B cell (primary cell): ENCODE measurements around the gene ATG7. TPM values are rescaled to one million over a fixed set of nuclear protein-coding genes. Genes with fewer than 3 reads are reported as not detected.
"Not testable (repeated sequence)": the region's sequence is repeated elsewhere in the genome, so short reads cannot be mapped to it uniquely, and the experiment has no call there.

Experiments used
- ATAC-seq: fragments of 200-7000 bp; cut with Tn5 transposase; one replicate; pipeline ENCODE4 v1.10.0; 2021; ENCODE audit warnings: low read depth, mild to moderate bottlenecking, moderate number of reproducible peaks, moderate library complexity
- CTCF ChIA-PET: fragments of 350-600 bp; sonication (Branson Sonifier 250); formaldehyde crosslinking; loops from one replicate; lab custom pipeline; 2021; ENCODE audit warnings: antibody characterized with exemption, inconsistent platforms; lab: Charles Lee
- POLR2A ChIA-PET: fragments of 350-600 bp; sonication (Branson Sonifier 250); formaldehyde crosslinking; loops from one replicate; lab custom pipeline; 2021; ENCODE audit warnings: antibody characterized with exemption; lab: Charles Lee
- DNase-seq: peaks from one replicate; pipeline ENCODE4 v3.0.0; 2013
- H2AFZ ChIP-seq: 2 replicates; pipeline ENCODE4 v1.6.1; 2012; ENCODE audit warnings: mild to moderate bottlenecking, low read depth, low read length; ENCODE audit not compliant: insufficient read depth, poor library complexity, severe bottlenecking
- H3K27ac ChIP-seq, 2 donors: 1 replicate in 1 of 2; 2 replicates in 1 of 2; pipeline ENCODE4 v1.5.1; 2012 to 2013; ENCODE audit warnings: low read length in 2 of 2, mild to moderate bottlenecking in 2 of 2, moderate library complexity in 1 of 2
- H3K27me3 ChIP-seq, 4 experiments: fragments of 200-600 bp in 1 of 4; sonication (generic) in 1 of 4; replicated peaks in 1 of 4; 1 replicate in 2 of 4; 2 replicates in 2 of 4; pipeline versions ENCODE4 v1.6.1 to v1.7.0; 2013 to 2016; ENCODE audit warnings: low read length in 3 of 4, mild to moderate bottlenecking in 2 of 4, mixed read lengths in 1 of 4, moderate library complexity in 1 of 4; ENCODE audit not compliant: insufficient read depth in 4 of 4, control insufficient read depth in 3 of 4; ENCODE audit errors: control extremely low read depth in 1 of 4
- H3K36me3 ChIP-seq, 2 experiments: replicated peaks in 1 of 2; 1 replicate in 1 of 2; 2 replicates in 1 of 2; pipeline versions ENCODE4 v1.6.1 to v1.7.1; 2013; ENCODE audit warnings: low read length in 1 of 2; ENCODE audit not compliant: insufficient read depth in 2 of 2, control insufficient read depth in 1 of 2; ENCODE audit errors: control extremely low read depth in 1 of 2, extremely low read depth in 1 of 2
- H3K4me1 ChIP-seq, 2 donors: fragments of 200-600 bp in 1 of 2; sonication (generic) in 1 of 2; 1 replicate in 1 of 2; 2 replicates in 1 of 2; pipeline versions ENCODE4 v1.5.1 to v1.6.1; 2013 to 2017; ENCODE audit warnings: low read length in 2 of 2; ENCODE audit not compliant: control insufficient read depth in 2 of 2, insufficient read depth in 2 of 2
- H3K4me2 ChIP-seq: replicated peaks from 2 replicates; pipeline ENCODE3; 2012; ENCODE audit warnings: mild to moderate bottlenecking, low read depth, low read length; ENCODE audit not compliant: poor library complexity, severe bottlenecking
- H3K4me3 ChIP-seq, 5 experiments: fragments of 200-600 bp in 1 of 5; sonication (generic) in 1 of 5; 1 replicate in 3 of 5; 2 replicates in 2 of 5; pipeline versions ENCODE4 v1.5.1 to v1.7.0; 2011 to 2016; ENCODE audit warnings: low read length in 4 of 5, mild to moderate bottlenecking in 4 of 5, low read depth in 2 of 5, control low read depth in 1 of 5, moderate library complexity in 1 of 5; ENCODE audit not compliant: insufficient read depth in 1 of 5; ENCODE audit errors: control extremely low read depth in 1 of 5, extremely low read depth in 1 of 5
- H3K79me2 ChIP-seq: fragments of 200-600 bp; sonication (generic); one replicate; pipeline ENCODE4 v1.6.0; 2016; ENCODE audit warnings: low read length; ENCODE audit not compliant: control insufficient read depth, insufficient read depth
- H3K9ac ChIP-seq: fragments of 200-600 bp; sonication (generic); 2 replicates; pipeline ENCODE4 v1.6.1; 2017; ENCODE audit warnings: mild to moderate bottlenecking, low read length, moderate library complexity
- H3K9me3 ChIP-seq, 3 donors: one replicate each; pipeline versions ENCODE4 v1.6.1 to v1.7.1; 2013; ENCODE audit warnings: low read length in 2 of 3; ENCODE audit not compliant: control insufficient read depth in 2 of 3, insufficient read depth in 1 of 3; ENCODE audit errors: control extremely low read depth in 1 of 3
- H4K20me1 ChIP-seq: 2 replicates; pipeline ENCODE4 v1.6.0; 2012; ENCODE audit warnings: mild to moderate bottlenecking, low read length; ENCODE audit not compliant: insufficient read depth, control insufficient read depth, poor library complexity, severe bottlenecking
- H3K27ac Mint-ChIP-seq: one replicate; pipeline ENCODE4 v1.8.0; 2021; ENCODE audit warnings: mixed read lengths
- H3K27me3 Mint-ChIP-seq: one replicate; pipeline ENCODE4 v1.8.0; 2021; ENCODE audit warnings: mixed read lengths
- H3K4me1 Mint-ChIP-seq: one replicate; pipeline ENCODE4 v1.8.0; 2021; ENCODE audit warnings: mixed read lengths
- H3K4me3 Mint-ChIP-seq: one replicate; pipeline ENCODE4 v1.8.0; 2021; ENCODE audit warnings: mixed read lengths
- H3K9me3 Mint-ChIP-seq: one replicate; pipeline ENCODE4 v1.8.0; 2022; ENCODE audit warnings: mixed read lengths; ENCODE audit not compliant: insufficient read depth
- CTCF ChIP-seq: fragments of 200-600 bp; IDR thresholded peaks from one replicate; pipeline ENCODE4 v1.8.0; 2022; ENCODE audit warnings: antibody characterized with exemption, mild to moderate bottlenecking
- EZH2 ChIP-seq: IDR thresholded peaks from 2 replicates; pipeline ENCODE4 v1.6.1; 2012; ENCODE audit warnings: borderline replicate concordance, low read depth, mild to moderate bottlenecking, moderate library complexity, low read length; ENCODE audit not compliant: insufficient read depth, poor library complexity, severe bottlenecking
- WGBS: methylation state at CpG from one replicate; pipeline ENCODE4 v1.1.5; 2013; ENCODE audit warnings: missing lambda C conversion rate; ENCODE audit not compliant: insufficient coverage; 5-methylcytosine and 5-hydroxymethylcytosine counted together
- intact Hi-C: fragments of 100-400 bp; cut with micrococcal nuclease; formaldehyde crosslinking; loops from one replicate; pipeline ENCODE4 v1.10.0; 2022
- polyA plus RNA-seq: library from polyadenylated mRNA; depleted of rRNA; stranded (reverse); fragments of >200 nt; gene quantifications from 2 replicates; pipeline ENCODE4 v1.2.3, GENCODE V29; 2012
- total RNA-seq, 2 donors: library from RNA; stranded (reverse); fragments of 120-200 nt in 1 of 2; gene quantifications; 1 replicate in 1 of 2; 2 replicates in 1 of 2; pipeline versions ENCODE4 v1.2.3 to v1.2.4, GENCODE V29; 2013 to 2022

The ATG7 gene
- total and polyA plus RNA-seq, 2 donors (not counting 1 experiment from before 2014, with no cell fraction given) = 13.9 to 66.4 TPM

DNA sequence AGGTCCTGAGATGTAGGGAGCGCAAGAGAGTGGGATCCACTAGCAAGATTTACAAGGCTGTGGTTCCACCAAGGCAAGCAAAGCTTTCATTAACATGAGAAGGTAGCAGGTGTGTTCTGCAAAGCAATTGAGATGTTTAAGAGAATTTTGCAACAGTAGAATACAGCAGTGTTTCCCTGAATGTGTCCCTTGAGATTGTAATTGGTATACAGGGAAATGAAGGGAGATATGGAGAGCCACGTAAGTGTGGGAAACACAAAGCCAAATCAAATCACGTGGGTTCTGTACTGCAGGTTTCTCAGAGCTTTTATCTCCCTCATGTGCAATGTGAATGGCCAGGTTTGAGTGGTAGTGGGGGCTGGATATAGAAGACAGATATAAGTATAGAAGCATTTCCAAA is 67.3 kb downstream of the ATG7 start:
- CTCF ChIA-PET = interaction anchor here (0.5 to 10.5 kb wide), 5 partner anchors 22 to 158 kb away, joined by 3 to 241 read pairs (median 4); no protein-coding TSS in a partner anchor
- intact Hi-C loops = loop anchor here (5.0 kb wide), 1 partner anchor 313 kb away; no protein-coding TSS in a partner anchor

GRCh38 chr3:11346416-11346815 is 74.2 kb downstream of the ATG7 start:
- H3K9me3 ChIP-seq = peaks cover 0 to 5% (median 0%) of the 10 kb centered on the region in 3 donors
- no peaks in the 10 kb centered on the region for H3K27me3 Mint-ChIP-seq
- H3K9me3 Mint-ChIP-seq = no peaks in the 10 kb centered on the region
- ChIA-PET POLR2A (no interaction called here), CTCF (no interaction called here)
- H3K4me1 ChIP-seq = no peaks in the 10 kb centered on the region
- no peak for DNase-seq
- H3K9ac ChIP-seq = no peak overlapping the region
- peaks cover 21 to 44% of the 10 kb centered on the region in 2 experiments for H3K36me3 ChIP-seq
- H3K4me3 Mint-ChIP-seq = no peak overlapping the region
- no peak overlapping the region for H3K4me3 ChIP-seq
- intact Hi-C loops = no loop called here
- no peaks in the 10 kb centered on the region for H3K4me1 Mint-ChIP-seq
- WGBS = no CpG with 5 or more reads among the region's 1 CpG
- H4K20me1 ChIP-seq = no peaks in the 10 kb centered on the region
- H3K27ac ChIP-seq = no peak overlapping the region
- H3K27ac Mint-ChIP-seq = no peak overlapping the region
- no peak overlapping the region for H2AFZ ChIP-seq
- H3K27me3 ChIP-seq = no peaks in the 10 kb centered on the region
- no peak overlapping the region for H3K4me2 ChIP-seq
- ATAC-seq = no peak
- H3K79me2 ChIP-seq = no peaks in the 10 kb centered on the region
- no peak for TF ChIP-seq EZH2

More for the DNA sequence above, 67.3 kb downstream of the ATG7 start:
- H3K4me3 Mint-ChIP-seq = no peak overlapping the region
- H3K27ac ChIP-seq = no peak overlapping the region
- no peaks in the 10 kb centered on the region for H3K27me3 Mint-ChIP-seq
- POLR2A ChIA-PET = no interaction called here
- TF ChIP-seq CTCF (no peak), EZH2 (no peak)
- H3K27me3 ChIP-seq = no peaks in the 10 kb centered on the region
- H3K9me3 Mint-ChIP-seq = no peaks in the 10 kb centered on the region
- H3K9ac ChIP-seq = no peak overlapping the region
- H3K4me1 ChIP-seq = no peaks in the 10 kb centered on the region
- H3K4me2 ChIP-seq = no peak overlapping the region
- DNase-seq (no peak), ATAC-seq (no peak)
- WGBS = 100% methylated on average over 3 of the region's 3 CpGs
- no peaks in the 10 kb centered on the region for H4K20me1 ChIP-seq
- no peak overlapping the region for H2AFZ ChIP-seq
- no peak overlapping the region for H3K4me3 ChIP-seq
- no peak overlapping the region for H3K27ac Mint-ChIP-seq
- H3K79me2 ChIP-seq = no peaks in the 10 kb centered on the region
- no peaks in the 10 kb centered on the region for H3K9me3 ChIP-seq
- H3K36me3 ChIP-seq = peaks cover 2 to 11% of the 10 kb centered on the region in 2 experiments
- no peaks in the 10 kb centered on the region for H3K4me1 Mint-ChIP-seq

DNA sequence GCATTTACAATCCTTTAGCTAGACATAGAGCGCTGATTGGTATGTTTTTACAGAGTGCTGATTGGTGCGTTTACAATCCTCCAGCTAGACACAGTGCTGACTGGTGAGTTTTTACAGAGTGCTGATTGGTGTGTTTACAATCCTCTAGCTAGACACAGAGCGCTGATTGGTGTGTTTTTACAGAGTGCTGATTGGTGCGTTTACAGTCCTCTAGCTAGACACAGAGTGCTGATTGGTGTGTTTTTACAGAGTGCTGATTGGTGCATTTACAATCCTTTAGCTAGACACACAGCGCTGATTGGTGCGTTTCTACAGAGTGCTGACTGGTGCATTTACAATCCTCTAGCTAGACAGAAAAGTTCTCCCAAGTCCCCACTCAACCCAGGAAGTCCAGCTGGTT is 76.7 kb downstream of the ATG7 start:
- H2AFZ ChIP-seq, H3K9ac ChIP-seq, H4K20me1 ChIP-seq, H3K27ac ChIP-seq, H3K9me3 ChIP-seq, POLR2A ChIA-PET, H3K27ac Mint-ChIP-seq, H3K4me1 Mint-ChIP-seq, H3K9me3 Mint-ChIP-seq, H3K79me2 ChIP-seq, ATAC-seq, H3K4me2 ChIP-seq, H3K27me3 ChIP-seq, H3K4me3 Mint-ChIP-seq, H3K4me1 ChIP-seq, intact Hi-C loops, CTCF ChIA-PET, H3K4me3 ChIP-seq, H3K27me3 Mint-ChIP-seq, DNase-seq: not testable (repeated sequence)
- H3K36me3 ChIP-seq = peaks cover 19 to 36% of the 10 kb centered on the region in 2 experiments
- 100% methylated on average over 2 of the region's 6 CpGs for WGBS
